Breast epithelium (tissue), 3 donors: ENCODE results near the gene LAMA3.

ENCODE experiments used
- POLR2A ChIP-seq: fragments of 450-650 bp; IDR thresholded peaks from one replicate; pipeline ENCODE4 v1.6.1; 2016; ENCODE audit warnings: antibody characterized with exemption, mild to moderate bottlenecking, moderate library complexity
- TF ChIP-seq, protein P1 (sequence below), 3 donors: fragments of 450-650 bp; IDR thresholded peaks; one replicate each; pipeline ENCODE4 v1.5.1; 2016 to 2017; ENCODE audit warnings: antibody characterized with exemption in 3 of 3, mild to moderate bottlenecking in 3 of 3, moderate library complexity in 3 of 3

DNA sequence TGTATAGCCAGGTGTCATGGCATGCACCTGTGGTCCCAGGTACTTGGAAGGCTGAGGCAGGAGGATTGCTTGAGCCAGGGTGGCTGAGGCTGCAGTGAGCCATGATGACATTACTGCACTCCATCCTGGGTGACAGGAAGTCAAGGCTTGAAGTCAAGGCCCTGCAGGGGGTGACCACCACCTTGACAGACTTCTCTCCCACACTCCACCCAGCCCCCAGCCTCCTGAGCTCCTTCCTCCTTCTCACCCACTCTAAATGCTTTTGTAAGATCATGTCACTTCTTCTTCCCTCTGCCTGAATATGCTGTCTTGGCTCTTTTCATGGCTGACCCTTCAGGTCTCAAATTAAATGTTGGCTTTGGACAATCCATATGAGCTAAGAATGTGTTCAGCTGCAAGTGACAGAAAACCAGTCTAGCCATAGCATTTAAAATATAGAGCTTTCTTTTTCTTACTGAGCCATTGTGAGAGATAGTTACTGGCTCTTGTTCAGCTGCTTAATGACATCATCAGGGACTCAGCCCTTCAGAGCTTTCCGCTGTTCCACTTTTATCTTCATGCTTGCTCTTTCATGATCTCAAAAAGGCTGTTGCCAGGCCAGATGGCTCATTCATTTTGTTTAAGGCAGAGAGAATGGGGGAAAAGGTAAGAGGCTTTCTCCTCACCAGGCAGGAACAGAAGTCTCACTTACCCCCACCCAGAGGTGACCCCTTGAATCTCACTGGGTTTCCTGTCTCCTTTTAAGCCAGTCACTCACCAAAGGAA, 288.6 kb downstream of the LAMA3 start:
- TF ChIP-seq, protein P1, sequence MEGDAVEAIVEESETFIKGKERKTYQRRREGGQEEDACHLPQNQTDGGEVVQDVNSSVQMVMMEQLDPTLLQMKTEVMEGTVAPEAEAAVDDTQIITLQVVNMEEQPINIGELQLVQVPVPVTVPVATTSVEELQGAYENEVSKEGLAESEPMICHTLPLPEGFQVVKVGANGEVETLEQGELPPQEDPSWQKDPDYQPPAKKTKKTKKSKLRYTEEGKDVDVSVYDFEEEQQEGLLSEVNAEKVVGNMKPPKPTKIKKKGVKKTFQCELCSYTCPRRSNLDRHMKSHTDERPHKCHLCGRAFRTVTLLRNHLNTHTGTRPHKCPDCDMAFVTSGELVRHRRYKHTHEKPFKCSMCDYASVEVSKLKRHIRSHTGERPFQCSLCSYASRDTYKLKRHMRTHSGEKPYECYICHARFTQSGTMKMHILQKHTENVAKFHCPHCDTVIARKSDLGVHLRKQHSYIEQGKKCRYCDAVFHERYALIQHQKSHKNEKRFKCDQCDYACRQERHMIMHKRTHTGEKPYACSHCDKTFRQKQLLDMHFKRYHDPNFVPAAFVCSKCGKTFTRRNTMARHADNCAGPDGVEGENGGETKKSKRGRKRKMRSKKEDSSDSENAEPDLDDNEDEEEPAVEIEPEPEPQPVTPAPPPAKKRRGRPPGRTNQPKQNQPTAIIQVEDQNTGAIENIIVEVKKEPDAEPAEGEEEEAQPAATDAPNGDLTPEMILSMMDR (IDR thresholded peaks at IDR 0.05) = no peak
- no peak for TF ChIP-seq POLR2A
